OCI-LY1 (cell line): Measurements from ENCODE around the gene GALNT2.
A peak's percentile ranks its signal among the peaks of the same experiment; 100 is the strongest.

ENCODE experiments used
- H2AFZ ChIP-seq: fragments of 200-600 bp; sonication (generic), shearing (Covaris generic); 2 replicates; pipeline ENCODE4 v1.6.0; 2014; ENCODE audit warnings: antibody characterized with exemption, mild to moderate bottlenecking, low read length
- H3F3A ChIP-seq: fragments of 200-600 bp; sonication (generic), shearing (Covaris generic); 2 replicates; pipeline ENCODE4 v1.6.0; 2014; ENCODE audit warnings: mild to moderate bottlenecking, antibody characterized with exemption, low read length, moderate library complexity; ENCODE audit not compliant: insufficient read depth
- H3K27ac ChIP-seq: fragments of 200-600 bp; sonication (generic); 2 replicates; pipeline ENCODE4 v1.5.1; 2014; ENCODE audit warnings: low read length, mixed run types, mild to moderate bottlenecking, low read depth; ENCODE audit not compliant: poor library complexity, severe bottlenecking
- H3K27me3 ChIP-seq: fragments of 200-600 bp; sonication (generic); 2 replicates; pipeline ENCODE4 v1.6.0; 2014; ENCODE audit warnings: antibody characterized with exemption, mild to moderate bottlenecking, low read length, moderate library complexity; ENCODE audit not compliant: insufficient read depth
- H3K36me3 ChIP-seq: fragments of 200-600 bp; sonication (generic); 2 replicates; pipeline ENCODE4 v1.6.1; 2014; ENCODE audit warnings: mild to moderate bottlenecking, antibody characterized with exemption, low read length, moderate library complexity, mixed read lengths; ENCODE audit not compliant: insufficient read depth
- H3K4me1 ChIP-seq: fragments of 200-600 bp; sonication (generic); 2 replicates; pipeline ENCODE4 v1.5.1; 2014; ENCODE audit warnings: mild to moderate bottlenecking, low read length, moderate library complexity; ENCODE audit not compliant: insufficient read depth, severe bottlenecking
- H3K4me2 ChIP-seq: fragments of 200-600 bp; sonication (generic), shearing (Covaris generic); 2 replicates; pipeline ENCODE4 v1.6.1; 2014; ENCODE audit warnings: low read length
- H3K4me3 ChIP-seq: fragments of 200-600 bp; sonication (generic); 2 replicates; pipeline ENCODE4 v1.5.1; 2014; ENCODE audit warnings: low read length, low read depth, mild to moderate bottlenecking, mixed read lengths; ENCODE audit not compliant: poor library complexity, severe bottlenecking
- H3K79me2 ChIP-seq: fragments of 200-600 bp; shearing (Covaris generic); 2 replicates; pipeline ENCODE4 v1.6.1; 2016; ENCODE audit warnings: mixed run types, low read length, mixed read lengths; ENCODE audit not compliant: insufficient read depth
- H3K9ac ChIP-seq: fragments of 200-600 bp; sonication (generic), shearing (Covaris generic); 2 replicates; pipeline ENCODE4 v1.6.1; 2014; ENCODE audit warnings: mild to moderate bottlenecking, low read length, mixed read lengths
- H3K9me2 ChIP-seq: fragments of 200-600 bp; sonication (generic), shearing (Covaris generic); 2 replicates; pipeline ENCODE4 v1.6.1; 2014; ENCODE audit warnings: low read depth, mild to moderate bottlenecking, low read length, mixed read lengths
- H3K9me3 ChIP-seq: fragments of 200-600 bp; shearing (Covaris generic); 2 replicates; pipeline ENCODE4 v1.6.1; 2014; ENCODE audit warnings: low read length, mixed read lengths
- H4K20me1 ChIP-seq: fragments of 200-600 bp; sonication (generic), shearing (Covaris generic); 2 replicates; pipeline ENCODE4 v1.6.0; 2016; ENCODE audit warnings: mild to moderate bottlenecking, low read length; ENCODE audit not compliant: insufficient read depth
- CTCF ChIP-seq: fragments of 200-600 bp; sonication (generic), shearing (Covaris generic); IDR thresholded peaks from 2 replicates; pipeline ENCODE4 v1.5.1; 2017; ENCODE audit warnings: mild to moderate bottlenecking, antibody characterized with exemption, low read length, moderate library complexity, mixed read lengths
- EZH2 ChIP-seq: fragments of 200-600 bp; sonication (generic), shearing (Covaris generic); IDR thresholded peaks from 2 replicates; pipeline ENCODE4 v1.8.0; 2017; ENCODE audit warnings: borderline replicate concordance, mixed run types, mild to moderate bottlenecking, antibody characterized with exemption, low read length, moderate library complexity, mixed read lengths

The GALNT2 gene

GRCh38 chr1:230087717-230088105 lies 20.7 kb downstream of the GALNT2 start:
- Histone ChIP-seq H3K27me3 (no peaks in the 10 kb centered on the region), H3K4me3 (no peak overlapping the region), H4K20me1 (no peaks in the 10 kb centered on the region), H3K79me2 (peaks cover 64% of the 10 kb centered on the region), H3K27ac (peak overlapping the region; percentile 16), H3K9me2 (no peaks in the 10 kb centered on the region), H3K4me1 (peaks cover 55% of the 10 kb centered on the region), H3K9me3 (no peaks in the 10 kb centered on the region), H2AFZ (no peak overlapping the region), H3K36me3 (peaks cover 27% of the 10 kb centered on the region), H3F3A (no peaks in the 10 kb centered on the region), H3K4me2 (no peak overlapping the region), H3K9ac (no peak overlapping the region)
- no peak for TF ChIP-seq EZH2

GRCh38 chr1:230090194-230090711 lies 23.2 kb downstream of the GALNT2 start:
- H3K27me3 ChIP-seq = no peaks in the 10 kb centered on the region
- H3K4me1 ChIP-seq = peaks cover 59% of the 10 kb centered on the region
- H3K79me2 ChIP-seq = peaks cover 65% of the 10 kb centered on the region
- H3F3A ChIP-seq = no peaks in the 10 kb centered on the region
- no peaks in the 10 kb centered on the region for H3K9me2 ChIP-seq
- H3K4me3 ChIP-seq = no peak overlapping the region
- no peak overlapping the region for H3K9ac ChIP-seq
- no peak overlapping the region for H2AFZ ChIP-seq
- H3K27ac ChIP-seq = no peak overlapping the region
- no peak for TF ChIP-seq EZH2
- TF ChIP-seq CTCF = no peak
- H4K20me1 ChIP-seq = no peaks in the 10 kb centered on the region
- peaks cover 39% of the 10 kb centered on the region for H3K36me3 ChIP-seq
- no peaks in the 10 kb centered on the region for H3K9me3 ChIP-seq
- no peak overlapping the region for H3K4me2 ChIP-seq

- no peak for TF ChIP-seq CTCF
- no peak for TF ChIP-seq EZH2
- no peak overlapping the region for H3K9ac ChIP-seq
- H4K20me1 ChIP-seq = no peaks in the 10 kb centered on the region
- H3F3A ChIP-seq = no peaks in the 10 kb centered on the region
- no peak overlapping the region for H3K4me2 ChIP-seq
- peaks cover 54% of the 10 kb centered on the region for H3K4me1 ChIP-seq
- no peaks in the 10 kb centered on the region for H3K9me2 ChIP-seq
- H3K27me3 ChIP-seq = no peaks in the 10 kb centered on the region
- H3K36me3 ChIP-seq = peaks cover 41% of the 10 kb centered on the region
- no peak overlapping the region for H2AFZ ChIP-seq
- peaks cover 55% of the 10 kb centered on the region for H3K79me2 ChIP-seq
- no peaks in the 10 kb centered on the region for H3K9me3 ChIP-seq
- H3K27ac ChIP-seq = no peak overlapping the region
- no peak overlapping the region for H3K4me3 ChIP-seq
These were observed 24.6 kb downstream of the GALNT2 start for GRCh38 chr1:230091473-230092231.

GRCh38 chr1:230094746-230095145 lies 27.7 kb downstream of the GALNT2 start:
- H3K4me2 ChIP-seq = no peak overlapping the region
- no peaks in the 10 kb centered on the region for H3K27me3 ChIP-seq
- peaks cover 31% of the 10 kb centered on the region for H3K79me2 ChIP-seq
- H3K27ac ChIP-seq = peak overlapping the region; percentile 40
- no peaks in the 10 kb centered on the region for H4K20me1 ChIP-seq
- no peaks in the 10 kb centered on the region for H3K9me3 ChIP-seq
- TF ChIP-seq CTCF (no peak), EZH2 (no peak)
- H3K36me3 ChIP-seq = peaks cover 38% of the 10 kb centered on the region
- no peak overlapping the region for H3K4me3 ChIP-seq
- H3F3A ChIP-seq = no peaks in the 10 kb centered on the region
- no peaks in the 10 kb centered on the region for H3K9me2 ChIP-seq
- H3K9ac ChIP-seq = no peak overlapping the region
- peaks cover 39% of the 10 kb centered on the region for H3K4me1 ChIP-seq
- H2AFZ ChIP-seq = no peak overlapping the region
